GM12878 (cell line): ENCODE data around the gene CCND2. TPM values are rescaled to one million over a fixed set of nuclear protein-coding genes. Genes with fewer than 3 reads are reported as not detected.

ENCODE experiments used
- ATF7 ChIP-seq: fragments of 450-650 bp; IDR thresholded peaks from 2 replicates; pipeline ENCODE4 v1.6.1; 2016; ENCODE audit warnings: low read depth, mild to moderate bottlenecking
- FOS ChIP-seq: IDR thresholded peaks from 3 replicates; pipeline ENCODE4 v1.6.1; 2011; ENCODE audit warnings: borderline replicate concordance; ENCODE audit not compliant: insufficient read length; ENCODE audit errors: extremely low read depth
- HDAC6 ChIP-seq: fragments of 200-600 bp; sonication (generic); IDR thresholded peaks from one replicate; pipeline ENCODE4 v1.8.0; 2017; ENCODE audit warnings: antibody characterized with exemption; ENCODE audit not compliant: unreplicated experiment
- IRF4 ChIP-seq: IDR thresholded peaks from 2 replicates; pipeline ENCODE4 v1.6.1; 2011; ENCODE audit warnings: low read depth, low read length
- JUNB ChIP-seq: IDR thresholded peaks from 2 replicates; pipeline ENCODE4 v1.6.1; 2016; ENCODE audit warnings: antibody characterized with exemption, mild to moderate bottlenecking
- MTA2 ChIP-seq: fragments of 450-650 bp; IDR thresholded peaks from 2 replicates; pipeline ENCODE4 v1.6.1; 2016; ENCODE audit warnings: low read depth, mild to moderate bottlenecking, moderate library complexity
- MYC ChIP-seq: IDR thresholded peaks from 2 replicates; pipeline ENCODE4 v1.6.1; 2011; ENCODE audit warnings: mild to moderate bottlenecking, low read length, moderate library complexity, inconsistent platforms; ENCODE audit not compliant: insufficient read depth, insufficient replicate concordance, insufficient read length, severe bottlenecking
- NFXL1 ChIP-seq: fragments of 450-650 bp; IDR thresholded peaks from 2 replicates; pipeline ENCODE4 v1.6.1; 2017; ENCODE audit warnings: antibody characterized with exemption, mild to moderate bottlenecking, borderline replicate concordance
- NFYB ChIP-seq: IDR thresholded peaks from 2 replicates; pipeline ENCODE4 v1.6.1; 2011; ENCODE audit warnings: low read depth, mild to moderate bottlenecking, low read length, improper control_type of control experiment, moderate library complexity; ENCODE audit not compliant: insufficient read depth
- SMC3 ChIP-seq: IDR thresholded peaks from 2 replicates; pipeline ENCODE4 v1.6.1; 2011; ENCODE audit warnings: low read length, improper control_type of control experiment, borderline replicate concordance
- TBL1XR1 ChIP-seq: IDR thresholded peaks from 2 replicates; pipeline ENCODE4 v1.6.1; 2012; ENCODE audit warnings: low read depth, low read length, improper control_type of control experiment
- USF2 ChIP-seq: IDR thresholded peaks from 2 replicates; pipeline ENCODE4 v1.6.1; 2011; ENCODE audit warnings: low read depth, low read length, improper control_type of control experiment, borderline replicate concordance
- polyA plus RNA-seq, 11 experiments: library from polyadenylated mRNA; depleted of rRNA in 4 of 11; unstranded in 6 of 11; stranded (reverse) in 5 of 11; fragments of >200 nt; fragmentation: Nextera tagmentation in 4 of 11; fragmentation: Illumina TruSeq in 1 of 11; extraction: Ambion mirVana in 4 of 11; extraction: Trizol in 1 of 11; gene quantifications; 1 replicate in 1 of 11; 2 replicates in 10 of 11; pipeline versions ENCODE4 v1.2.1 to v1.2.3, GENCODE V29; 2011 to 2016; ENCODE audit warnings: inconsistent platforms in 2 of 11, missing spikeins in 2 of 11, low read depth in 1 of 11
- total RNA-seq, 4 experiments: library from RNA; depleted of rRNA in 3 of 4; stranded (reverse); fragments of >200 nt in 3 of 4; fragmentation: Illumina TruSeq in 1 of 4; extraction: Trizol in 1 of 4; gene quantifications; 2 replicates each; pipeline versions ENCODE4 v1.2.1 to v1.2.3, GENCODE V29; 2013 to 2021

The CCND2 gene
- total and polyA plus RNA-seq, 10 of the 15 experiments (the other 5 are each of a cell fraction or from before 2014, with no cell fraction given): 30.1 to 263 (median 152) TPM

DNA sequence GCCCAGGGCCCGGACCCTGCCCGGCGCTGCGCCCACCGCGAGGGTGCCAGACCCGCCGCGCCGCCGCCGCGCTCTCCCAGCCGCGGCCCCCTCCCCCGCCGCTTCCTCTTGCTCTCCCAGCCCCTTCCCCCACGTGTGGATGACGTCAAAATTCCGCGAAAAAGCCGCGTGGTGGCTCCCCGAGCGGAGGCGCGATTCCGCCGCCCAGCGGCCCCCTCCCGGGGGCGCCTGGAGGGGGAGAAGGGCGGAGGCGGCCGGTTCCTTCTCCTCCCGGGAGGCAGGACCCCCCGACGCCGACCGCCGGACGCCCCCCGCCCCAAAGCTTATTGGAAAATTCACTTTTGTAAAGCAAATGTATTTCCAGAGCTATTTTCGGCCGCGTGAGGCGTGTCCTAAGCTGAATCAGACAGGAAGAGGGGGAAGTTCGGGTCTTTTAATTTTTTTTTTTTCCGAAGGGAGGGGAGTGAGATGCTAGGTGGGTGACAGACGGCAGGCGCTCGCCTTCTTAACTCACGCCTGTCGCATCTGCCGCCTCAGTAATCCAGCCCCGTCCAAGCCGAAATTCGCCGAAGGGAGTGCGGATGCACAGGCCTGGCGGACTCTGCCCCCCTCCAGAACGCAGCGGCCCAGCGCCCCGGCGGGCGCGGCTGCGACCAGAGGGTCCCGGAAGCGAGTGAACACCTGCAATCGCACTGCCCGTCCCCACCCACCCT, 4.1 kb upstream of the CCND2 start (continued):
- TF ChIP-seq FOS (no peak), SMC3 (peak; percentile 12; the same call in 1 of the 2 replicates), IRF4 (no peak), TBL1XR1 (no peak), MTA2 (peak; percentile 11; the same call in 1 of the 2 replicates), NFYB (no peak), JUNB (no peak), ATF7 (peak; percentile 82), NFXL1 (no peak), USF2 (peak; percentile 32; the same call in 1 of the 2 replicates), MYC (peak; percentile 35), HDAC6 (no peak)
